Thymus (tissue), 11 donors: ENCODE measurements around the gene PCBP3. TPM values are rescaled to one million over a fixed set of nuclear protein-coding genes. Genes with fewer than 3 reads are reported as not detected.
"Not testable (repeated sequence)": the region's sequence is repeated elsewhere in the genome, so short reads cannot be mapped to it uniquely, and the experiment has no call there.

ENCODE experiments used
- DNase-seq, 9 donors: peaks; one replicate each; pipeline ENCODE4 v3.0.0-alpha.2; 2013; ENCODE audit warnings: low spot score in 9 of 9, low read depth in 6 of 9, missing footprints in 1 of 9
- H3K27ac ChIP-seq, 2 donors: one replicate each; pipeline ENCODE4 v1.5.1; 2013; ENCODE audit warnings: control low read depth in 1 of 2, low read depth in 1 of 2, low read length in 1 of 2, mild to moderate bottlenecking in 1 of 2, moderate library complexity in 1 of 2
- H3K27me3 ChIP-seq, 2 donors: one replicate each; pipeline ENCODE4 v1.5.1; 2013; ENCODE audit warnings: low read length in 1 of 2; ENCODE audit not compliant: control insufficient read depth in 2 of 2, insufficient read depth in 1 of 2
- H3K36me3 ChIP-seq, 2 donors: one replicate each; pipeline ENCODE4 v1.5.1; 2013; ENCODE audit warnings: low read length in 1 of 2, mild to moderate bottlenecking in 1 of 2, moderate library complexity in 1 of 2; ENCODE audit not compliant: control insufficient read depth in 2 of 2, insufficient read depth in 2 of 2
- H3K4me1 ChIP-seq, 2 donors: one replicate each; pipeline ENCODE4 v1.5.1; 2013; ENCODE audit warnings: low read length in 2 of 2; ENCODE audit not compliant: control insufficient read depth in 2 of 2, insufficient read depth in 2 of 2
- H3K4me3 ChIP-seq, 2 donors: one replicate each; pipeline ENCODE4 v1.5.1; 2013; ENCODE audit warnings: low read length in 2 of 2, control low read depth in 1 of 2, mild to moderate bottlenecking in 1 of 2
- H3K9me3 ChIP-seq, 2 donors: one replicate each; pipeline ENCODE4 v1.5.1; 2013; ENCODE audit warnings: low read length in 1 of 2, mild to moderate bottlenecking in 1 of 2; ENCODE audit not compliant: control insufficient read depth in 2 of 2, insufficient read depth in 1 of 2
- WGBS: extraction: QIAGEN DNeasy Blood & Tissue Kit; methylation state at CpG from one replicate; pipeline ENCODE4 v1.1.7; 2013; 5-methylcytosine and 5-hydroxymethylcytosine counted together
- polyA plus RNA-seq: library from polyadenylated mRNA; stranded (reverse); fragments of 200-250 nt; gene quantifications from one replicate; pipeline ENCODE4 v1.2.3, GENCODE V29; 2013
- total RNA-seq: library from RNA; stranded (reverse); fragments of 120-200 nt; gene quantifications from one replicate; pipeline ENCODE4 v1.2.4, GENCODE V29; 2013
- donor health status: healthy.

PCBP3 gene
- total and polyA plus RNA-seq, 2 donors, result 12.8 to 44.9 TPM

- Histone ChIP-seq H3K9me3 (no peaks in the 10 kb centered on the region), H3K36me3 (no peaks in the 10 kb centered on the region), H3K4me1 (no peaks in the 10 kb centered on the region), H3K27ac (no peak overlapping the region), H3K27me3 (peaks cover 0 to 6% of the 10 kb centered on the region in 2 donors), H3K4me3 (no peak overlapping the region)
- WGBS, result 95% methylated on average over 16 of the region's 16 CpGs
- no peak for DNase-seq
These were observed 303.8 kb downstream of the PCBP3 start for GRCh38 chr21:45947296-45947695.

- no peak for DNase-seq
- H3K4me3 ChIP-seq, result no peak overlapping the region
- H3K27me3 ChIP-seq, result peaks cover 0 to 6% of the 10 kb centered on the region in 2 donors
- H3K9me3 ChIP-seq, result no peaks in the 10 kb centered on the region
- H3K4me1 ChIP-seq, result no peaks in the 10 kb centered on the region
- no peak overlapping the region for H3K27ac ChIP-seq
- H3K36me3 ChIP-seq, result no peaks in the 10 kb centered on the region
- 97% methylated on average over 16 of the region's 16 CpGs for WGBS
These were observed 304.3 kb downstream of the PCBP3 start for GRCh38 chr21:45947716-45948255.

DNA sequence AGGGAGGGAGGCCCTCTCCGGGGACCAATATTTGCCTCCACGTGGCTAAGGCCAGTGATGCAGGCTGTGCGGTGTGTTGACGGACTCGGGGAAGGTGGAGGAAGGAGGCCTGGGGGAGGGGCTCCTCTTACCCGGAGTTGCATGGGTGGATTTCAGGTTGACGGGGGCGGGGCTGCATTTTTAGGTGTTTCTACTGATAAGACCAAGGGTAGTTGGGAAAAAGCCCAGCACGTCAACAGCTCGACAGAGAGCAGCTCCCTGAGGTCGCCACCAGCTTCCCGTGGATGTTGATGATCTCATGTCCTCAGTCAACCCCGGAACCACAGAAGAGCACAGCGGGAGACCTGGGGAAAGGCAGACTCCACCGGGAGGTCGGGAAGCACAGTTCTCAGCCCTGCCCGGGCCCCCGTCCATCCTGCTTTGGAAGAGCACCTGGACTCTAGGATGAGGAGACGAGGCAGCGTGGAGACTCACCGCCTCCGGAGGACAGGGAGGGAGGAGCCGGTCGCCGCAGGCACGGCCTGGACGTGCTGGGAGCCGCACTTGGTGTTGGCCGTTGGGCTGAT is 305.1 kb downstream of the PCBP3 start:
- Histone ChIP-seq H3K4me3 (no peak overlapping the region), H3K27me3 (peaks cover 0 to 8% of the 10 kb centered on the region in 2 donors), H3K9me3 (no peaks in the 10 kb centered on the region), H3K4me1 (no peaks in the 10 kb centered on the region), H3K27ac (no peak overlapping the region), H3K36me3 (no peaks in the 10 kb centered on the region)
- 81% methylated on average over 29 of the region's 29 CpGs for WGBS
- DNase-seq, result no peak

DNA sequence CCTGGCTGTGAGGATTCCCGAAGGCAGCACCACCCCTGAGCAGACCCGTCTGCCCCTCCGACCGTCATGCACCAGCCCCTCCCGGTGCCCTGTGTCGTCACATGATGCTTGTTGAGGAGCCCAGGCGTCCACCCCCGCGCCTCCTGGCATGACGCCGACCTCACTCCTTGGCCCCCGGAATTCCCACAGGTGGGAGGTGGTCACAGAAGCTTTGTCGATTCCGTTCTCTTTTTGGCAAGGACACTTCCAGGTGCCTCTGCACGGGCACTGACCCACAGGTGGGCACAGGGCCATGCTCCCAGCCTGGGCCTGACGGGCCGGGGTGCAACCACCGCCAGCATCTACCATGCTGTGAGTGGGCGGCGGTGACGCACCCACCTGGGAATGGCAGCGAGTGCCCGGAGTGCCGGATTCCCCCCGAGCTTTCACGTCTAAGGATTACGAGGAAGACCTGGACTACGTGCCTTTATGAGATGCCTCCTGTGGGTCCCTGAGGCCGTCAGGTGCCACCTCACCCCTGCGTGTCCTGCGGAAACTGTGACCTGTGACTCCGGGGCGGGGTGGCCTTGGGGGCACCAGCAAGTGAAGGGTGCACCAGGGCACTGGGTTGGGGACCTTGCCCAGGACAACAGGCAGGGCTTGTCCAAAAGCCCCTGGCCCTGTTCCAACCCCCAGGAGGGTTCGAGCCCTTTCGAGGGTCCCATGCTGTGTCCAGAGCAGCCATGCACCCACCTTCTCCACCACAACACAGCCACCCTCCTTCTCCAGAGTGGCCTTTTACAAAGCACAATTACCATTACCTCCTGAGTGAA is 306.6 kb downstream of the PCBP3 start:
- WGBS, result 91% methylated on average over 35 of the region's 35 CpGs
- Histone ChIP-seq H3K4me1 (no peaks in the 10 kb centered on the region), H3K27ac (no peak overlapping the region), H3K36me3 (no peaks in the 10 kb centered on the region), H3K4me3 (no peak overlapping the region), H3K9me3 (no peaks in the 10 kb centered on the region), H3K27me3 (peaks cover 0 to 9% of the 10 kb centered on the region in 2 donors)
- DNase-seq, result no peak

- Histone ChIP-seq H3K4me3 (no peak overlapping the region), H3K4me1 (no peaks in the 10 kb centered on the region), H3K36me3 (no peaks in the 10 kb centered on the region), H3K27me3 (peaks cover 0 to 9% of the 10 kb centered on the region in 2 donors), H3K27ac (no peak overlapping the region), H3K9me3 (no peaks in the 10 kb centered on the region)
- 60% methylated on average over 21 of the region's 21 CpGs for WGBS
- no peak for DNase-seq
These were observed 307.4 kb downstream of the PCBP3 start for GRCh38 chr21:45950740-45951515.

DNA sequence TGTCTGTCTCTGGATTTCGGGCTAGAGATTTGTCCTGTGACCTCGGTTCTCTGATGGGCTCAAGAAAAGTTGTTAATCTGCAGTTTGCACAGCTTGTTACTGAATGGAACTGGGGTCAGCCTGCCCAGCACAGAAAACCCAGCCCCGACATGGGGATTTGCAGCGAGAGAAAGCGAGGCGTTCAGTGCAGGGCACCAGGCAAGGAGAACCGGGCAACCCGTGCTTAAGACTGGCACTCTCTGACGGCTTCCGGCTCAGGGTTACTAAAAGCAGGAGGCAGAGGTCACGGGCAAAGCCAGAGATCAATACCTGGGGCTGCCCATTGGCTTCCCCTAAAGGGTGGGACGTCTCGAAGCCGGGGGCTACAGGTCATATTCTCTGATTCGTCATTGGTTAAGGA is 308.2 kb downstream of the PCBP3 start:
- DNase-seq, result no peak
- Histone ChIP-seq H3K27ac (no peak overlapping the region), H3K36me3 (no peaks in the 10 kb centered on the region), H3K4me3 (no peak overlapping the region), H3K27me3 (peaks cover 0 to 9% of the 10 kb centered on the region in 2 donors), H3K4me1 (no peaks in the 10 kb centered on the region), H3K9me3 (no peaks in the 10 kb centered on the region)
- 83% methylated on average over 15 of the region's 15 CpGs for WGBS

DNA sequence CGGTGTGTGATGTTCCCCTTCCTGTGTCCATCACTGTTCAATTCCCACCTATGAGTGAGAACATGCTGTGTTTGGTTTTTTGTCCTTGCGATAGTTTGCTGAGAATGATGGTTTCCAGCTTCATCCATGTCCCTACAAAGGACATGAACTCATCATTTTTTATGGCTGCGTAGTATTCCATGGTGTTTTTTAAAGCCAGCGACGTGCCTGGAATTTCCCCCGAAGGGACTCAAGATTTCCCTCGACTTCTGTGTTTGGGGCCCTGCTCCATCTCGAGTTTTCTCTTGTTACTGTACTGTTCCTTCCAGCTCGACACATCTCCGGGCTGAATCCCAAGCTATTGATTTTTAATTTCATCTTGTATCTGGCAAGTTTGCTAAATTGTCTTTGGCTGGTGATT is 309.0 kb downstream of the PCBP3 start:
- 87% methylated on average over 10 of the region's 10 CpGs for WGBS
- not testable (repeated sequence) for H3K4me3 ChIP-seq, H3K9me3 ChIP-seq, H3K27ac ChIP-seq, H3K4me1 ChIP-seq, DNase-seq, H3K36me3 ChIP-seq, H3K27me3 ChIP-seq

- H3K27me3 ChIP-seq, result peaks cover 0 to 9% of the 10 kb centered on the region in 2 donors
- no peaks in the 10 kb centered on the region for H3K9me3 ChIP-seq
- H3K4me3 ChIP-seq, result no peak overlapping the region
- H3K36me3 ChIP-seq, result no peaks in the 10 kb centered on the region
- no peak overlapping the region for H3K27ac ChIP-seq
- DNase-seq, result no peak
- WGBS, result 84% methylated on average over 11 of the region's 11 CpGs
- H3K4me1 ChIP-seq, result no peaks in the 10 kb centered on the region
These were observed 309.4 kb downstream of the PCBP3 start for GRCh38 chr21:45952974-45953373.

DNA sequence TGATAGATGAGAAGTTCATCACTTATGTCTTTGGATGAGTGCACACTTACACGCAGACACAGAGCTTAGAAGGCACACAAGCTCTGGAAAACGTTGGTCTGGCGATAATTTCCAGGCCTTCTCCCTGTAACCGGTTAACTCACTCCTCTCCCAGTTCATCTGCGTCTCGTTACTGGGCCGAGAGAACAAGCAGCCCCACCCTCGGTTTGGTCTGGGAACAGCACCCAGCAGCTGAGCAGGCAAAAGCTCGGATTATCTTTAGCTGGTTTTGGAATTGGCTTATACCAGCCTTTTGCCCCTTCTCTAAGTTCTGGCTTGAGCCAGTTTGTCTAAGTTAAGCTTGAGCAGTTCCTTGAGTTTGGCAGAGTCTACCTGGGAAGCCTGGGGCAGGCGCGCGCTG is 310.7 kb downstream of the PCBP3 start:
- no peak for DNase-seq
- H3K27me3 ChIP-seq, result peaks cover 0 to 9% of the 10 kb centered on the region in 2 donors
- no peaks in the 10 kb centered on the region for H3K9me3 ChIP-seq
- 71% methylated on average over 12 of the region's 12 CpGs for WGBS
- no peak overlapping the region for H3K4me3 ChIP-seq
- no peak overlapping the region for H3K27ac ChIP-seq
- H3K4me1 ChIP-seq, result no peaks in the 10 kb centered on the region
- H3K36me3 ChIP-seq, result no peaks in the 10 kb centered on the region
